Kidney (tissue), 14 donors: ENCODE results near the gene AXIN1. TPM values are rescaled to one million over a fixed set of nuclear protein-coding genes. Genes with fewer than 3 reads are reported as not detected.

ENCODE experiments used
- DNase-seq, 5 donors: peaks; one replicate each; pipeline ENCODE4 v3.0.0-alpha.2; 2013 to 2020
- FAIRE-seq: peaks from 2 replicates; lab custom pipeline; 2012; peaks lifted over from hg19 to GRCh38; lab: Jason Lieb, UNC
- H3K27ac ChIP-seq, 2 donors: one replicate each; pipeline ENCODE4 v1.7.0; 2013; ENCODE audit warnings: low read depth in 2 of 2, low read length in 2 of 2, inconsistent platforms in 1 of 2
- H3K27me3 ChIP-seq: one replicate; pipeline ENCODE4 v1.7.1; 2013; ENCODE audit warnings: low read length, inconsistent platforms; ENCODE audit not compliant: control insufficient read depth, insufficient read depth
- H3K36me3 ChIP-seq, 3 donors: one replicate each; pipeline versions ENCODE4 v1.7.0 to v1.7.1; 2013; ENCODE audit warnings: low read length in 3 of 3, control low read depth in 1 of 3, inconsistent platforms in 1 of 3; ENCODE audit not compliant: insufficient read depth in 3 of 3, control insufficient read depth in 2 of 3
- H3K4me1 ChIP-seq, 3 donors: one replicate each; pipeline versions ENCODE4 v1.7.0 to v1.7.1; 2013; ENCODE audit warnings: low read length in 3 of 3, inconsistent platforms in 1 of 3, low read depth in 1 of 3; ENCODE audit not compliant: control insufficient read depth in 2 of 3, insufficient read depth in 2 of 3
- H3K4me3 ChIP-seq, 3 donors: one replicate each; pipeline versions ENCODE4 v1.7.0 to v1.8.1; 2013; ENCODE audit warnings: low read length in 3 of 3, control low read depth in 1 of 3, inconsistent platforms in 1 of 3
- H3K9ac ChIP-seq, 3 donors: one replicate each; pipeline versions ENCODE4 v1.7.0 to v1.7.1; 2013; ENCODE audit warnings: low read length in 3 of 3, control low read depth in 1 of 3, inconsistent platforms in 1 of 3
- H3K9me3 ChIP-seq, 3 donors: one replicate each; pipeline versions ENCODE4 v1.7.0 to v1.7.1; 2013; ENCODE audit warnings: low read length in 3 of 3, control low read depth in 1 of 3, inconsistent platforms in 1 of 3; ENCODE audit not compliant: control insufficient read depth in 2 of 3, insufficient read depth in 1 of 3
- intact Hi-C: fragments of 100-400 bp; cut with DNase I; formaldehyde crosslinking; loops from one replicate; pipeline ENCODE4 v1.11.1; 2022
- polyA plus RNA-seq: library from polyadenylated mRNA; stranded (reverse); fragments of 350-450 nt; fragmentation: Illumina TruSeq; extraction: RNeasy Lipid Tissue Mini Kit (QIAGEN cat#74804); gene quantifications from one replicate; pipeline ENCODE4 v1.2.3, GENCODE V29; 2014; ENCODE audit warnings: low read depth, low replicate concordance; ENCODE audit not compliant: insufficient read depth
- total RNA-seq: library from RNA; stranded (reverse); fragmentation: NEBNext Ultra II Directional; extraction: Animal tissue kit (Norgen Biotek cat#: 25700); gene quantifications from one replicate; pipeline ENCODE4 v1.2.1, GENCODE V29; 2021
- TF ChIP-seq, protein P1 (sequence below): IDR thresholded peaks from 3 replicates; pipeline ENCODE4 v1.5.1; 2012; ENCODE audit warnings: mild to moderate bottlenecking, moderate library complexity, borderline replicate concordance; ENCODE audit not compliant: insufficient read depth; ENCODE audit errors: extremely low read depth
- donor health status: control.
- donor health status: control.
- donor health status: control.
- donor health status: control.
- donor health status: control.
- donor health status: DM: yes; HTN: yes; CAD: no.
- donor health status: Normal renal cell carcinoma (clear cell type).

Gene AXIN1
- total and polyA plus RNA-seq, 2 donors from 2014 or later = 9.7 to 24.6 TPM

DNA sequence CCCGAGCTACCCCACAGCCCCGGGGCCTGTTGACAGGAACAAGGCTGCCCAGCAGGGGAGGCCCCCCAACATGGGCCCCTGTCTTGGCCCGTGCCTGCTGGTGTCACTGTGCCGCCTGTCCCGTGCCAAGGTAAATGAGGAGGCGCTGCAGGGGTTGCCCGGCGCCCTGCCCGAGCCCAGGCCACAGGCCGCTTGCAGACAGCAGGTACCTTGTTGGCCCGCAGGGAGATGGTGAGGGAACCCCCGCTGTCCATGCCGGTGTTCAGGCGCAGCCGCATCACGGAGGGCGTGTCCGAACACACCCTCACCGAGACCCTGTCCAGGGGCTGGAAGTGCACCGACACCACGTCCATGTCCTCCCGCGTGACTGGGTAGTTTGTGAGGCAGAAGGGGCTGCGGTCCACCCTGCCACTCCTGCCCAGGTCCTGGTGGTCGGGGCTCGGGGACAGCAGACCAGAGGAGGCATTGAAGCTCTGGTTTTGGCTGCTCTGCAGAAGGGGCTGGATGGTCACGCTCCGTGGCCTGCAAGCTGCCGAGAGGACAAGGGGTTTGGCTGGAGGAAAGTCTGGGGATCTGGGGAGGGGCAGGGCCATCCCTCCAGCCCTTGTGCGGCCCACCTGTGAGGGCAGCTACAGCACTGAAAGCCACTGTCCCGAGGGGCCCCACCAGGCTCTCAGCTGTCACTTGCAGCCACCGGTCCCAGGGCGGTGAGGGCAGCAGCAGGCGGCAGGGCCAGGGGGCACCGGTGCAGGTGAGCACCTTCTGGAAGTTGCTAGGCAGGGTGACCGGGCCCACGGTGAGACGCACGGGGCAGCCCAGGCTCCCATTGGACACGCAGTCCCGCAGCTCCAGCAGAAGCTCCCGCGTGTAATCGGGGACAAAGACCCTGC lies 23.6 kb upstream of the AXIN1 start:
- Histone ChIP-seq H3K9ac (no peak overlapping the region), H3K36me3 (peaks cover 0 to 10% (median 3%) of the 10 kb centered on the region in 3 donors), H3K9me3 (no peaks in the 10 kb centered on the region), H3K27ac (no peak overlapping the region), H3K4me1 (peaks cover 0 to 20% (median 0%) of the 10 kb centered on the region in 3 donors), H3K4me3 (no peak overlapping the region), H3K27me3 (no peaks in the 10 kb centered on the region)
- TF ChIP-seq, protein P1, sequence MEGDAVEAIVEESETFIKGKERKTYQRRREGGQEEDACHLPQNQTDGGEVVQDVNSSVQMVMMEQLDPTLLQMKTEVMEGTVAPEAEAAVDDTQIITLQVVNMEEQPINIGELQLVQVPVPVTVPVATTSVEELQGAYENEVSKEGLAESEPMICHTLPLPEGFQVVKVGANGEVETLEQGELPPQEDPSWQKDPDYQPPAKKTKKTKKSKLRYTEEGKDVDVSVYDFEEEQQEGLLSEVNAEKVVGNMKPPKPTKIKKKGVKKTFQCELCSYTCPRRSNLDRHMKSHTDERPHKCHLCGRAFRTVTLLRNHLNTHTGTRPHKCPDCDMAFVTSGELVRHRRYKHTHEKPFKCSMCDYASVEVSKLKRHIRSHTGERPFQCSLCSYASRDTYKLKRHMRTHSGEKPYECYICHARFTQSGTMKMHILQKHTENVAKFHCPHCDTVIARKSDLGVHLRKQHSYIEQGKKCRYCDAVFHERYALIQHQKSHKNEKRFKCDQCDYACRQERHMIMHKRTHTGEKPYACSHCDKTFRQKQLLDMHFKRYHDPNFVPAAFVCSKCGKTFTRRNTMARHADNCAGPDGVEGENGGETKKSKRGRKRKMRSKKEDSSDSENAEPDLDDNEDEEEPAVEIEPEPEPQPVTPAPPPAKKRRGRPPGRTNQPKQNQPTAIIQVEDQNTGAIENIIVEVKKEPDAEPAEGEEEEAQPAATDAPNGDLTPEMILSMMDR = no peak
- FAIRE-seq = no peak
- intact Hi-C loops = no loop called here
- DNase-seq = peak in 1 of 5 donors; percentile 77

DNA sequence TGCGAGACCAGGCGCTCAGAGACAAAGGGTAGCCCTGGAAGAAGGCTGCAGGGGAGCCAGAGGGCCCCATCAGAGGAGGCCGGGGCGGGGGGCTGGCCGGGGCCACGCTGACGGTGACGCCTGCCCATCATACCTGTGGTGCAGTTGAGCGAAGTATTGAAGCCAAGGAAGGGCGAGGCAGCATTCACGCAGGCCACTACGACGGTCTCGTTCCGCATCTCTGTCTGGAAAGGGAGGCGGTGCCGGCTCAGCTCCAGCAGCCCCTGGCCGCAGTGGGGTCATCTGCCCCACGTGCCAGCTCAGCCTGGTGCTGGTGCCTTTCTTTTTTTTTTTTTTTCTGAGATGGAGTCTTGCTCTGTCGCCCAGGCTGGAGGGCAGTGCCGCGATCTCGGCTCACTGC lies 22.7 kb upstream of the AXIN1 start:
- no peak for FAIRE-seq
- H3K36me3 ChIP-seq = peaks cover 0 to 10% (median 3%) of the 10 kb centered on the region in 3 donors

DNA sequence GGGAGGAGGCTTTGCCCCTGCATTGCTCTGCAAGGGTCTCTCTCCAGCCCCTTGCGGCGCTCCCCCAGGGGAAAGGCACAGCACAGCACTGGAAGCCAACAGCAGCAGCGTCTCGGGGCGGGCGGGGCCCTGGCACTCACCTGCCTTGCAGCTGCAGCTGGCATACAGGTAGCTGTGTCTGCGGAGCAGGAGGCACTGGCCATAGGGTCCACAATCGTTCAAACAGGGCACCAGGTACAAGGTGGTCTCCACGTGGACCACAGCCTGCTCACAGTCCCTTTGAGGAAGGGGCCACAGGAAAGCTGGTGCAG lies 22.0 kb upstream of the AXIN1 start:
- H3K4me3 ChIP-seq = no peak overlapping the region
- peaks cover 0 to 10% (median 3%) of the 10 kb centered on the region in 3 donors for H3K36me3 ChIP-seq
- no peak overlapping the region for H3K27ac ChIP-seq
- TF ChIP-seq, protein P1 = no peak
- intact Hi-C loops = no loop called here
- no peak overlapping the region for H3K9ac ChIP-seq
- H3K27me3 ChIP-seq = no peaks in the 10 kb centered on the region
- H3K4me1 ChIP-seq = peaks cover 0 to 14% (median 0%) of the 10 kb centered on the region in 3 donors
- DNase-seq = no peak
- H3K9me3 ChIP-seq = no peaks in the 10 kb centered on the region
- FAIRE-seq = no peak

More for the DNA sequence above, 22.7 kb upstream of the AXIN1 start:
- no peaks in the 10 kb centered on the region for H3K27me3 ChIP-seq
- H3K4me3 ChIP-seq = no peak overlapping the region
- TF ChIP-seq, protein P1 = no peak
- intact Hi-C loops = no loop called here
- no peak overlapping the region for H3K9ac ChIP-seq
- DNase-seq = no peak
- peaks cover 0 to 15% (median 0%) of the 10 kb centered on the region in 3 donors for H3K4me1 ChIP-seq
- H3K9me3 ChIP-seq = no peaks in the 10 kb centered on the region
- no peak overlapping the region for H3K27ac ChIP-seq
